Measurements from ENCODE around the gene RNU7-1. TPM values are rescaled to one million over a fixed set of nuclear protein-coding genes. Genes with fewer than 3 reads are reported as not detected.

Gene RNU7-1
- total RNA-seq, 2 experiments from 2014 or later = not detected

- Mint-ChIP-seq H3K27ac (peak overlapping the region; percentile 96), H3K9me3 (ENCODE audit: low read depth) (no peaks in the 10 kb centered on the region), H3K4me3 (peak overlapping the region; percentile 87), H3K27me3 (no peaks in the 10 kb centered on the region), H3K4me1 (peaks cover 47% of the 10 kb centered on the region), H3K36me3 (peaks cover 23% of the 10 kb centered on the region)
- DNase-seq (peak; percentile 78), ATAC-seq (peak; percentile 38)
- CTCF ChIA-PET = interaction anchor here (0.9 to 17.6 kb wide), 15 partner anchors 12 to 213 kb away, joined by 3 to 709 read pairs (median 5); partner anchors contain the start of genes ATN1, C1RL, COPS7A and LPCAT3
These were observed 6.8 kb upstream of the RNU7-1 start for GRCh38 chr12:6936636-6937480.

GRCh38 chr12:6937481-6938352, 5.9 kb upstream of the RNU7-1 start:
- DNase-seq (peak; percentile 97), ATAC-seq (peak; percentile 94)
- Mint-ChIP-seq H3K4me1 (peaks cover 45% of the 10 kb centered on the region), H3K4me3 (peak overlapping the region; percentile 87), H3K36me3 (peaks cover 23% of the 10 kb centered on the region), H3K27me3 (no peaks in the 10 kb centered on the region), H3K27ac (peak overlapping the region; percentile 96), H3K9me3 (ENCODE audit: low read depth) (no peaks in the 10 kb centered on the region)
- CTCF ChIA-PET = interaction anchor here (0.7 to 17.6 kb wide), 19 partner anchors 8 to 214 kb away, joined by 3 to 709 read pairs (median 4); partner anchors contain the start of genes ATN1, C1RL, COPS7A and ENO2

GRCh38 chr12:6938353-6939190, 5.0 kb upstream of the RNU7-1 start:
- Mint-ChIP-seq H3K9me3 (ENCODE audit: low read depth) (no peaks in the 10 kb centered on the region), H3K27me3 (peaks cover 2% of the 10 kb centered on the region), H3K36me3 (peaks cover 23% of the 10 kb centered on the region), H3K4me3 (peak overlapping the region; percentile 87), H3K27ac (peak overlapping the region; percentile 96), H3K4me1 (peaks cover 47% of the 10 kb centered on the region)
- CTCF ChIA-PET = interaction anchor here (0.7 to 17.6 kb wide), 19 partner anchors 7 to 215 kb away, joined by 3 to 709 read pairs (median 4); partner anchors contain the start of genes ATN1, C1RL, COPS7A and ENO2
- DNase-seq = peak; percentile 47
- ATAC-seq = no peak

- CTCF ChIA-PET = interaction anchor here (0.9 to 17.6 kb wide), 10 partner anchors 8 to 169 kb away, joined by 3 to 709 read pairs (median 7); partner anchors contain the start of genes ATN1 and SPSB2
- H3K4me3 Mint-ChIP-seq = no peak overlapping the region
- H3K27me3 Mint-ChIP-seq = peaks cover 4% of the 10 kb centered on the region
- peak overlapping the region; percentile 63 for H3K27ac Mint-ChIP-seq
- ATAC-seq (no peak), DNase-seq (no peak)
- H3K36me3 Mint-ChIP-seq = peaks cover 25% of the 10 kb centered on the region
- peaks cover 46% of the 10 kb centered on the region for H3K4me1 Mint-ChIP-seq
- no peaks in the 10 kb centered on the region for H3K9me3 Mint-ChIP-seq (ENCODE audit: low read depth)
These were observed 4.5 kb upstream of the RNU7-1 start for GRCh38 chr12:6939191-6939540.

- H3K9me3 Mint-ChIP-seq (ENCODE audit: low read depth) = no peaks in the 10 kb centered on the region
- peaks cover 46% of the 10 kb centered on the region for H3K4me1 Mint-ChIP-seq
These were observed 2.3 kb upstream of the RNU7-1 start for GRCh38 chr12:6941267-6941666.

GRCh38 chr12:6941782-6942181, 1.8 kb upstream of the RNU7-1 start:
- CTCF ChIA-PET = interaction anchor here (7.7 to 17.6 kb wide), 2 partner anchors 17 to 19 kb away, joined by 116 to 709 read pairs; partner anchors contain the start of gene ATN1
- Mint-ChIP-seq H3K27ac (no peak overlapping the region), H3K9me3 (ENCODE audit: low read depth) (no peaks in the 10 kb centered on the region), H3K4me3 (no peak overlapping the region), H3K4me1 (peaks cover 45% of the 10 kb centered on the region), H3K36me3 (peaks cover 4% of the 10 kb centered on the region), H3K27me3 (peaks cover 4% of the 10 kb centered on the region)
- DNase-seq (no peak), ATAC-seq (no peak)

More at GRCh38 chr12:6941267-6941666, 2.3 kb upstream of the RNU7-1 start:
- CTCF ChIA-PET = interaction anchor here (5.1 to 17.6 kb wide), 3 partner anchors 17 to 72 kb away, joined by 30 to 709 read pairs (median 116); partner anchors contain the start of gene ATN1
- Mint-ChIP-seq H3K27ac (peak overlapping the region; percentile 5), H3K4me3 (no peak overlapping the region), H3K36me3 (peaks cover 9% of the 10 kb centered on the region), H3K27me3 (peaks cover 4% of the 10 kb centered on the region)
- no peak for DNase-seq
- ATAC-seq = no peak

- Mint-ChIP-seq H3K36me3 (peaks cover 4% of the 10 kb centered on the region), H3K9me3 (ENCODE audit: low read depth) (no peaks in the 10 kb centered on the region), H3K27ac (peak overlapping the region; percentile 98), H3K4me1 (peaks cover 49% of the 10 kb centered on the region), H3K4me3 (no peak overlapping the region), H3K27me3 (peaks cover 4% of the 10 kb centered on the region)
- CTCF ChIA-PET = interaction anchor here (4.5 to 17.6 kb wide), 5 partner anchors 17 to 166 kb away, joined by 24 to 709 read pairs (median 50); partner anchors contain the start of genes C1RL and SPSB2
- ATAC-seq (no peak), DNase-seq (no peak)
These were observed 1.3 kb upstream of the RNU7-1 start for GRCh38 chr12:6942331-6942665.

- CTCF ChIA-PET = interaction anchor here (0.9 to 17.6 kb wide), 15 partner anchors 9 to 169 kb away, joined by 3 to 709 read pairs (median 13); partner anchors contain the start of genes C1RL, EMG1, LPCAT3 and PHB2
- Mint-ChIP-seq H3K27ac (peak overlapping the region; percentile 98), H3K9me3 (ENCODE audit: low read depth) (no peaks in the 10 kb centered on the region), H3K27me3 (peaks cover 4% of the 10 kb centered on the region), H3K36me3 (peaks cover 4% of the 10 kb centered on the region), H3K4me1 (peaks cover 53% of the 10 kb centered on the region), H3K4me3 (peak overlapping the region; percentile 86)
- ATAC-seq (peak; percentile 46), DNase-seq (peak; percentile 91)
These were observed 261 bp upstream of the RNU7-1 start for GRCh38 chr12:6943389-6943721.

- Mint-ChIP-seq H3K36me3 (peaks cover 4% of the 10 kb centered on the region), H3K27me3 (peaks cover 4% of the 10 kb centered on the region), H3K4me3 (peak overlapping the region; percentile 86), H3K4me1 (peaks cover 61% of the 10 kb centered on the region), H3K9me3 (ENCODE audit: low read depth) (no peaks in the 10 kb centered on the region), H3K27ac (peak overlapping the region; percentile 98)
- CTCF ChIA-PET = interaction anchor here (0.7 to 17.6 kb wide), 26 partner anchors 8 to 172 kb away, joined by 3 to 709 read pairs (median 6); partner anchors contain the start of genes C1RL, EMG1, ENO2 and LPCAT3
- peak; percentile 95 for DNase-seq
- peak; percentile 50 for ATAC-seq
These were observed 968 bp downstream of the RNU7-1 start for GRCh38 chr12:6944381-6945186.

- H3K27me3 Mint-ChIP-seq = peaks cover 4% of the 10 kb centered on the region
- CTCF ChIA-PET = interaction anchor here (0.6 to 17.6 kb wide), 17 partner anchors 8 to 167 kb away, joined by 3 to 709 read pairs (median 6); partner anchors contain the start of genes C1RL, EMG1, ENO2 and PHB2
- H3K9me3 Mint-ChIP-seq (ENCODE audit: low read depth) = no peaks in the 10 kb centered on the region
These were observed 2.0 kb downstream of the RNU7-1 start for GRCh38 chr12:6945613-6946012.

GRCh38 chr12:6946033-6946919, 2.7 kb downstream of the RNU7-1 start:
- Mint-ChIP-seq H3K4me3 (peak overlapping the region; percentile 86), H3K9me3 (ENCODE audit: low read depth) (no peaks in the 10 kb centered on the region), H3K36me3 (peaks cover 4% of the 10 kb centered on the region), H3K27me3 (peaks cover 4% of the 10 kb centered on the region), H3K27ac (peak overlapping the region; percentile 98), H3K4me1 (peaks cover 75% of the 10 kb centered on the region)
- peak; percentile 9 for ATAC-seq
- peak; percentile 78 for DNase-seq
- CTCF ChIA-PET = interaction anchor here (0.6 to 17.6 kb wide), 11 partner anchors 8 to 166 kb away, joined by 3 to 709 read pairs (median 25); partner anchors contain the start of genes C1RL, EMG1, PHB2 and SPSB2

More at GRCh38 chr12:6945613-6946012, 2.0 kb downstream of the RNU7-1 start:
- DNase-seq (no peak), ATAC-seq (no peak)
- Mint-ChIP-seq H3K36me3 (peaks cover 4% of the 10 kb centered on the region), H3K4me3 (peak overlapping the region; percentile 86), H3K4me1 (peaks cover 71% of the 10 kb centered on the region), H3K27ac (peak overlapping the region; percentile 98)
